GM12891 (cell line): ENCODE results near the gene PKNOX2.

ENCODE experiments used
- POLR2A ChIP-seq: IDR thresholded peaks from 2 replicates; pipeline ENCODE4 v1.6.1; 2011; ENCODE audit warnings: low read depth, low read length, control low read depth
- TAF1 ChIP-seq: IDR thresholded peaks from 2 replicates; pipeline ENCODE4 v1.6.1; 2011; ENCODE audit warnings: low read depth, low read length, control low read depth

DNA sequence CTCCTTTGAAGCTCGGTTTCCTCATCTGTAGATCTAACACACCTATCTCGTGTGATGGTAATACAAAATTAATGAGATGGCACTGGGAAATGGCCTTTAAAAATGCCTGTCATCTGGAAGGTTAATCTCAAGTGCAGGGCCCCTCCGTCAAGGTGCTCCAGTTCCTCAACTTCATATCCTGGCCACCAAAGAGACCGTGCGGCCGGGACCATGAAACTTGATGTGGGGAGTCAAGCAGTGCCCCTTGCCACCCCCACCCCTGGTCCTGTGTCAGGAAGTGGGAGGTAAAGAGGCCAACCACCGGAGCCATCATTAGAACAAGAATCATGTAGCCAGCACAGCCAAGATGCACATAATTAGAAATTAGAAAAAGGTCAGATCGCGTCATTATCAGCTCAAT, 223.3 kb downstream of the PKNOX2 start:
- TF ChIP-seq POLR2A (no peak), TAF1 (no peak)
